AG09319 (cell line): ENCODE measurements around the gene C13orf46.

Experiments used
- DNase-seq: peaks from one replicate; pipeline ENCODE4 v3.0.0-alpha.2; 2010; ENCODE audit warnings: low read depth; ENCODE audit errors: extremely low read depth
- TF ChIP-seq, protein P1 (sequence below): IDR thresholded peaks from 2 replicates; pipeline ENCODE4 v1.5.1; 2011; ENCODE audit warnings: low read depth, mild to moderate bottlenecking, inconsistent platforms, low read length, moderate library complexity

The C13orf46 gene

DNA sequence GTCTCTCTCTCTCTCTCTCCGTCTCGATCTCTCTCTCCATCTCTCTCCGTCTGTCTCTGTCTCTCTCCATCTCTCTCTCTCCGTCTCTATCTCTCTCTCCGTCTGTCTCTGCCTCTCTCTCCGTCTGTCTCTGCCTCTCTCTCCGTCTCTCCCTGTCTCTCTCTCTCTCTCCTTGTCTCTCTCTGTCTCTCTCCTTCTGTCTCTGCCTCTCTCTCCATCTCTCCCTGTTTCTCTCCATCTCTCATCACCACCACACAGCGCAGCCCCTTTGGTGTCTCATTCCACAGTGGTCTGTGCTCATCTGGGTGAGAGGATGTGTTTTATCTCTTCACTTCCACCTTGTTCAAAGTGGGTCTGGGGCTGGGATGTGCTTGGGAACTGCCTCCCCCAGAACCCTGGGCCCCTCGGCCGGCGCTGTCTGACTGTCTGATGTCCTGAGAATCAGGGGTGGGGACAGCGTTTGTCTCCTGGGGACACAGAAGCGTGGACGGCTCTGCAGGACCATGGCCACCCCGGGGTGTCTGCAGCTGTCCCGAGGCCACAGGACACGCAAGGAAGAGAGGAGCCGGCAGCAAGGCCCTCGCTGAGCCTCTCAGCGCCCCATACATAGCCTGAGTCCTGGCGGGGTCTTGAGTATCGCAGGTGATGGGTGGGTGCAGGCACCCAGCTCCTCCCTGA, 40.2 kb upstream of the C13orf46 start:
- TF ChIP-seq, protein P1, sequence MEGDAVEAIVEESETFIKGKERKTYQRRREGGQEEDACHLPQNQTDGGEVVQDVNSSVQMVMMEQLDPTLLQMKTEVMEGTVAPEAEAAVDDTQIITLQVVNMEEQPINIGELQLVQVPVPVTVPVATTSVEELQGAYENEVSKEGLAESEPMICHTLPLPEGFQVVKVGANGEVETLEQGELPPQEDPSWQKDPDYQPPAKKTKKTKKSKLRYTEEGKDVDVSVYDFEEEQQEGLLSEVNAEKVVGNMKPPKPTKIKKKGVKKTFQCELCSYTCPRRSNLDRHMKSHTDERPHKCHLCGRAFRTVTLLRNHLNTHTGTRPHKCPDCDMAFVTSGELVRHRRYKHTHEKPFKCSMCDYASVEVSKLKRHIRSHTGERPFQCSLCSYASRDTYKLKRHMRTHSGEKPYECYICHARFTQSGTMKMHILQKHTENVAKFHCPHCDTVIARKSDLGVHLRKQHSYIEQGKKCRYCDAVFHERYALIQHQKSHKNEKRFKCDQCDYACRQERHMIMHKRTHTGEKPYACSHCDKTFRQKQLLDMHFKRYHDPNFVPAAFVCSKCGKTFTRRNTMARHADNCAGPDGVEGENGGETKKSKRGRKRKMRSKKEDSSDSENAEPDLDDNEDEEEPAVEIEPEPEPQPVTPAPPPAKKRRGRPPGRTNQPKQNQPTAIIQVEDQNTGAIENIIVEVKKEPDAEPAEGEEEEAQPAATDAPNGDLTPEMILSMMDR: no peak
- no peak for DNase-seq

DNA sequence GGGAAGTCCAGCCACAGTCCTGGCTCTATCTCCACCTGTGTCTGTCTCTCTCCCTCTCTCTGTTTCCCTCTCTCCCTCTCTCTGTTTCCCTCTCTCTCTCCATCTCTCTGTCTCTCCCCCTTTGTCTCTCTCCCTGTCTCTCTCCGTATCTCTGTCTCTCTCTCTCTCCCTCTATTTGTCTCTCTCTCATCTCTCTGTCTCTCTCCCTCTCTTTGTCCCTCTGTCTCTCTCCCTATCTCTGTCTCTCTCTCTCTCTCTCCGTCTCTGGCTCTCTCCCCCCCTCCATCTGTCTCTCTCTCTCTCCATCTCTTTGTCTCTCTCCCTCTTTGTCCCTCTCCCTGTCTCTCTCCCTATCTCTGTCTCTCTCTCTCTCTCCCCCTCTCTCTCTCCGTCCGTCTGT, 39.5 kb upstream of the C13orf46 start:
- TF ChIP-seq, protein P1: no peak
- no peak for DNase-seq

DNA sequence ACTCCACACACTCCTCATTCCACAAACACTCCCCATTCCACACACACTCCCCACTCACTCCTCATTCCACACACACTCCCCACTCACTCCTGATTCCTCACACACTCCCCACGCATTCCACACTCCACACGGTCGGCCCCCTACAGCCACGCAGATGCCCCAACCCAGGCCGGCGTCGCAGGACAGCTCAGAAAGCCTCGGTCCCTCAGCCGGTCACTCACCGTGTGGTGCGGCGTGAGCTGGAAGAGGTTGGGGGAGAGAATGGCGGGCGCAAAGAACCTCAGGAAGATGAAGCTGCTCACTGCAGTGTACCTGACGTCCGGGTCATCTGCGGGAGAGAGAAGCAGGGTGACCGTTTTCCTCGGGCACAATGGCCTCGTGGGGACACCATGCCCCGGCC, 39.0 kb upstream of the C13orf46 start:
- DNase-seq: no peak
- TF ChIP-seq, protein P1: no peak

GRCh38 chr13:114012141-114012540, 38.3 kb upstream of the C13orf46 start:
- TF ChIP-seq, protein P1: no peak
- no peak for DNase-seq

GRCh38 chr13:114011226-114011625, 37.4 kb upstream of the C13orf46 start:
- no peak for DNase-seq
- TF ChIP-seq, protein P1: no peak

GRCh38 chr13:114010401-114011101, 36.7 kb upstream of the C13orf46 start:
- TF ChIP-seq, protein P1: no peak
- no peak for DNase-seq

DNA sequence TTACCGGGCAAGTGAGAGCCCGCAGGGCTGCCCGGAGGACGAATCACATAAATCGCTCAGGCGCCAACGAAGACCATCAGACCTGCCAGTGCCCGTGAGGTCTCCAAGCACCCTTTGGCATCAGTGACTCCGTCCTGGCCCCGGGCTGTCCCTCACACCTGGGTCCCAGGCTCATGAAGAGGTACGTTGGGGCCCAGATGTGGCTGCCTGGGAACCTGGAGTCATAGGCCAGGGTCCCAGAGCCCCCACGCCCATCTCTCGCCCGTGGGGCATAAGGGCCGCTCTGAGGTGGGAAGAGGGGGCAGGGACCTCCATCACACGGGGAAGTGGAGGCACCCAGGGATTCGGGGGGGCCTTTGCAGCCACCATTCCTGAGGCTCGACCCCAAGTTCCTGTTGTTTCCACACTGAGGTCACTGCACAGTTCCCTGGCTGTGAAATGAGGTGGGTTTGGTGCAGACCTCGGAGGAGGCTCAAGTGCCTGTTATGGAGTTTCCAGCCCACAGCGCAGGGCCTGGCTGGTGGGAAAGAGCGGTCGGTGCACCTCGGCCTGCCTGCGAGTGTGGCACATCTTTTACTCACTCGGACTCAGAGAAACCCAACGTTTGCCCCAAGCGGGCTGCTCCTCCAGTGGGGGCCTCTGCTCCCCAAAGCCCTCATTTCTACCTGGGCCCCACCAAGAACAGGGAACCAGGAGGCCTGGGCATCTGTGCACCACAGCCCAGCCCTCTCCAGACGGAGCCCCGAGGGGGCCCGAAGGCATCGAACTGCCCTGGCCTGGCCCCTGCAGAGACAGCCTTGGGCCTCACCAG, 35.9 kb upstream of the C13orf46 start:
- TF ChIP-seq, protein P1: no peak
- DNase-seq: no peak
